ENCODE measurements around the gene IL1R2. TPM values are rescaled to one million over a fixed set of nuclear protein-coding genes. Genes with fewer than 3 reads are reported as not detected.

IL1R2 gene
- total RNA-seq, 1 experiment from 2014 or later, result not detected

- Histone ChIP-seq H3K4me1 (ENCODE audit: insufficient read depth, low read length, poor library complexity, severe bottlenecking) (no peaks in the 10 kb centered on the region), H3K9me3 (ENCODE audit: low read depth, low read length, poor library complexity, severe bottlenecking) (no peaks in the 10 kb centered on the region), H3K27me3 (replicated peaks; ENCODE audit: insufficient read depth, low read depth, low read length, poor library complexity) (no peaks in the 10 kb centered on the region), H3K4me3 (ENCODE audit: low read depth, low read length, poor library complexity, severe bottlenecking) (no peak overlapping the region), H3K36me3 (ENCODE audit: insufficient read depth, low read length, poor library complexity, severe bottlenecking) (no peaks in the 10 kb centered on the region), H3K27ac (ENCODE audit: low read depth, low read length, poor library complexity, severe bottlenecking) (no peak overlapping the region)
- no peak for DNase-seq (ENCODE audit: low spot score)
- intact Hi-C loops (cut with micrococcal nuclease; ENCODE audit: unreplicated experiment), result no loop called here
- no TSS peak for BruUV-seq (replicated peaks)
- POLR2A ChIA-PET (ENCODE audit: low non-redundant PET), result no interaction called here
- CTCF ChIA-PET, result no interaction called here
- no peak for TF ChIP-seq CTCF (conservative IDR thresholded peaks at IDR 0.05; ENCODE audit: low read depth, low read length)
- no peak for TF ChIP-seq EZH2 (IDR thresholded peaks at IDR 0.05; ENCODE audit: borderline replicate concordance, low read depth, low read length, poor library complexity, severe bottlenecking)
These were observed 44.4 kb upstream of the IL1R2 start for GRCh38 chr2:101947374-101947773.

- H3K36me3 ChIP-seq (ENCODE audit: insufficient read depth, low read length, poor library complexity, severe bottlenecking), result no peaks in the 10 kb centered on the region
- H3K27ac ChIP-seq (ENCODE audit: low read depth, low read length, poor library complexity, severe bottlenecking), result no peak overlapping the region
- TF ChIP-seq EZH2 (IDR thresholded peaks at IDR 0.05; ENCODE audit: borderline replicate concordance, low read depth, low read length, poor library complexity, severe bottlenecking) (no peak), CTCF (conservative IDR thresholded peaks at IDR 0.05; ENCODE audit: low read depth, low read length) (no peak)
- BruUV-seq (replicated peaks), result no TSS peak
- no peaks in the 10 kb centered on the region for H3K9me3 ChIP-seq (ENCODE audit: low read depth, low read length, poor library complexity, severe bottlenecking)
- POLR2A ChIA-PET (ENCODE audit: low non-redundant PET), result no interaction called here
- H3K27me3 ChIP-seq (replicated peaks; ENCODE audit: insufficient read depth, low read depth, low read length, poor library complexity), result no peaks in the 10 kb centered on the region
- CTCF ChIA-PET, result no interaction called here
- no peaks in the 10 kb centered on the region for H3K4me1 ChIP-seq (ENCODE audit: insufficient read depth, low read length, poor library complexity, severe bottlenecking)
- intact Hi-C loops (cut with micrococcal nuclease; ENCODE audit: unreplicated experiment), result no loop called here
- no peak for DNase-seq (ENCODE audit: low spot score)
- no peak overlapping the region for H3K4me3 ChIP-seq (ENCODE audit: low read depth, low read length, poor library complexity, severe bottlenecking)
These were observed 43.1 kb upstream of the IL1R2 start for GRCh38 chr2:101948625-101949155.

GRCh38 chr2:101949304-101949703 is 42.5 kb upstream of the IL1R2 start:
- POLR2A ChIA-PET (ENCODE audit: low non-redundant PET), result no interaction called here
- Histone ChIP-seq H3K27ac (ENCODE audit: low read depth, low read length, poor library complexity, severe bottlenecking) (no peak overlapping the region), H3K36me3 (ENCODE audit: insufficient read depth, low read length, poor library complexity, severe bottlenecking) (no peaks in the 10 kb centered on the region), H3K4me3 (ENCODE audit: low read depth, low read length, poor library complexity, severe bottlenecking) (no peak overlapping the region), H3K9me3 (ENCODE audit: low read depth, low read length, poor library complexity, severe bottlenecking) (no peaks in the 10 kb centered on the region), H3K4me1 (ENCODE audit: insufficient read depth, low read length, poor library complexity, severe bottlenecking) (no peaks in the 10 kb centered on the region), H3K27me3 (replicated peaks; ENCODE audit: insufficient read depth, low read depth, low read length, poor library complexity) (no peaks in the 10 kb centered on the region)
- DNase-seq (ENCODE audit: low spot score), result no peak
- no peak for TF ChIP-seq EZH2 (IDR thresholded peaks at IDR 0.05; ENCODE audit: borderline replicate concordance, low read depth, low read length, poor library complexity, severe bottlenecking)
- no peak for TF ChIP-seq CTCF (conservative IDR thresholded peaks at IDR 0.05; ENCODE audit: low read depth, low read length)
- no TSS peak for BruUV-seq (replicated peaks)
- intact Hi-C loops (cut with micrococcal nuclease; ENCODE audit: unreplicated experiment), result no loop called here
- CTCF ChIA-PET, result no interaction called here

Data from A673 (cell line).